ENCODE data around the gene PTTG1IP2.

Gene PTTG1IP2

DNA sequence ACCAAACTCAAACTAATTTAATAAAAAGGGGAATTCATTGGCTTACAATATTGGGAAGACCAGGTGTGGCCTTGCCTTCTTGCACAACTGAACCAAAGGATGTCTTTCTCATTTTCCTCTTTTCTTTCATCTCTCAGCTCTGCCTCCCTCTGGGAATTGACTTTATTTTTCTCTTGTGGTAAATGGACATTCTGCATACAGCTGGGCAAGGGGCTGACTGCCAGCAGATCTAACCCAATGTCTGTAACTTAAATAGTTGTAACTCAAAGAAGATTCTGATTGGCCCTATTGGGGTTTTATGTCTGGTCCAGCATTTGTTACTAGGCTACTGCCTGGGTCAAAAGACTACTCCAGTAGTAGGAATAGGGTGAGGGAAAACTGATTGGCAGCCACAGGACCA is 15.3 kb downstream of the PTTG1IP2 start:
- no peak for DNase-seq

DNA sequence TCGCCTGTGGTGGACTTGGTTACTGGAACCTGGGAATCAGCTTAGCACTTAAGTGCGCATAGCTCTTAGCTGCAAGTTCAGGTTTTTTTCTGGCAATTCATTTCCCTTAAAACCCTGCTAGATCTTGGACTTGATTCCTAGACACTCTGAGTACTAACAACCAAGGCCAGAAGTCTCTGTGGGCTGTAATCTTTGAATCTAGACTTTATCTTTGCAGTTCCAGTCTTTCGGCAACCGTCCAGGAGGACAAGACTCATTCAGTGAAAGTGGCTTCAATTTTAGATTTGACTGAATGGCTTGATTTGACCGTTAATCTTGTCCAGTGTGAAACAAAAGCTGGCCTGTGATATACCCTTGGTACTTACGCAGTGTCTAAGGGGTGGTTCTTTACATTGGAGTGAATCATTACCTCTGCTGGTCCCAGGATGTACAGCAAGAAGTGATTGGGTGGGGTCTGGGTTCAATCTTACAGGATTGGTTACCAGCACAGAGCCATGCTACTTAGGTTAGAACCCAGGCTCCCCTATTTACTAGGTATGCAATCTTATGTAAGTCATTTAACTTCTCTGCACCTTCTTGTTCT is 16.4 kb downstream of the PTTG1IP2 start:
- no peak for DNase-seq

DNA sequence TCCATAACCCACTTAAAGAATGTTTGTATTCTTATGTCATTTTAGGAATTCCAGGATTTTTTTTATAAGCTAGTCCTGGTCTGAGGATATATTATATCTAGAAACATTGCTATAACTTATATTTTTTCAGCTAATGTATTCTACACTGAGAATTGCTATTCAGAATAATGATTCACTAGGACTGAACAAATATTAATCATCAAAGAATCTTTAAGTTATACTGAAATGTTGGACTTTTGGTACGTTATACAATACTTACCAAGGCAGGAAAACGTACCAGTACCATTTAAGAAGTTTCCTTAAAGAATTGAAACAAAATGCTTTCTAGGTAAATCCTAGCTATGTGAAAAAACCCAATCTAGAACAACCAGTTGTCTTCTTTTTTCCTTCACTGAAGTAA is 18.4 kb downstream of the PTTG1IP2 start:
- DNase-seq = no peak

DNA sequence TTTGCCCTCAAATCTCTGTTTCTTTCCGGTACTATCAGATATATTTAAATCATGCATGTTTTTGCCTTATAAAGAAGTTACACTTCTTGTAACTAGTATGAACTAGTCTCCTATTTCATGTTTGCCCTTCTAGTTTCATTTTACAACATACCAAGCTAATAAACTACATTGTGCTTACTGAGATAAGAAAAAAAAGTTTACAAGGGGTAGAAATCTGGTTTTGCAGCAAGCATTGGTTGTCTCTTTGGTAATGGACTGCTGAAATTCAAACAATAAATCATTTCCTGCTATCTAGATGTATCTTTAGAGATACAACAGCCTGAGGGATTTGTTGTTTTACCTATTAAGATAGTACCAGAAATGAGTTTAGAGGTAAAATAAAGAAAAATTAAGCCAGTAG is 18.8 kb downstream of the PTTG1IP2 start:
- no peak for DNase-seq

DNA sequence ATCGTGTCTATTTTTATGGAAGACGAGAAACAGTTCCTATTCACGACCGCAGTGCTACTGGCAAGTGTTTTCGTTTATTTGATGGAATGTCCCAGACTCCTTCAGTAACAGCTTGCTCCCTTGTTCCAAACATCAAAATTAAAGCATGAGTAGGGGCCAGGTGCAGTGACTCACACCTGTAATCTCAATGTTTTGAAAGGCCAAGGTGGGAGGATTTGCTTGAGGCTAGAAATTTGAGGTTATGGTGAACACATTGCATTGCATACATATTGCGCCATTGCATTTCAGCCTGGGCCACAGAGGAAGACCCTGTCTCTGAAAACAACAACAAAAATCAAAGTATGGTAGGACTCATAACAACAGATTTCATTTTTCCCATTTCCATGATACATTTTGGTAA is 22.8 kb downstream of the PTTG1IP2 start:
- DNase-seq = no peak

DNA sequence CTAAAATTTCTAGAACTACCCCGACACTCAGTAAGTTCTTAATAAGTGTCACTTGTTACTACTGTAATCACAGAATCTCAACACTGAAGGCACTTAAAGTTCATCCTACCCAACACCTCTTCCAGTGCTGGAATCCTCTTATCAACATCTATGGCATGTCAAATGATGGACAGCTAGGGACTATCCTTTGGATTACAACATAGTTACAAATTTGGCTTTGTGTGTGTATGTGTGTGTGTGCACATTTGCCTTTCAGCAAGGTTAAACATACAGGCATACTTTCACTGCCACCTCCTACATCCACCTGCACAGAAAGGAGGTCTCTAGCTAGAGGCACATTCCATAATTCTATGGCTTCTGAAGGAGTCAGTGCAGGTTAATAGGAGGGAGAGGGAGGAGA is 25.8 kb downstream of the PTTG1IP2 start:
- DNase-seq = no peak

DNA sequence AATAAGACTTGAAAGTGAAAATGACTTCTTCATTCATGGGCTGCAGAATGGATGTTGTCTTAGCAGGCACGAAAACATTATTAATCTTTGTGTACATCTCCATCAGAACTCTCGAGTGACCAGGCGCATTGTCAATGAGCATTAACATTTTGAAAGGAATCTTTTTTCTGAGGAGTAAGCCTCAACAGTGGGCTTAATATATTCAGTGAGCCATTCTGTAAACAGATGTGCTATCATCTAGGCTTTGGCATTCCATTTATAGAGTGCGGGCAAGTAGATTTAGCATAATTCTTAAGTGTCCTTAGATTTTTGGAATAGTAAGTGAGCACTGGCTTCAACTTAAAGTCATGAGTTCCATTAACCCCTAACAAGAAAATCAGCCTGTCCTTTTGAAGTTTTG is 33.1 kb downstream of the PTTG1IP2 start:
- no peak for DNase-seq

DNA sequence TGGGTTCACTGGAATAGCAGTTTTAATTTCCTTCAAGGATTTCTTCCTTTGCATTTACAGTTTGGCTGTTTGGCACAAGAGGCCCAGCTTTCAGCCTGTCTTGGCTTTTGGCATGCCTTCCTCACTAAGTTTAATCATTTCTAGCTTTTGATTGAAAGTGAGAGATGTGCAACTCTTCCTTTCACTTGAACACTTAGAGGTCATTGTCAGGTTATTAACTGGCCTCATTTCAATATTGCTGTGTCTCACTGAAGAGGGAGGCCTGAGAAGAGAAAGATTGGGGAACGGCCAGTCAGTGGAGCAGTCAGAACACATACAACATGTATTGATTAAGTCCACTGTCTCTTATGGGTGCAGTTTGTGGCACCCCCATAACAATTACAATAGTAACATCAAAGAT is 33.9 kb downstream of the PTTG1IP2 start:
- DNase-seq = no peak

DNA sequence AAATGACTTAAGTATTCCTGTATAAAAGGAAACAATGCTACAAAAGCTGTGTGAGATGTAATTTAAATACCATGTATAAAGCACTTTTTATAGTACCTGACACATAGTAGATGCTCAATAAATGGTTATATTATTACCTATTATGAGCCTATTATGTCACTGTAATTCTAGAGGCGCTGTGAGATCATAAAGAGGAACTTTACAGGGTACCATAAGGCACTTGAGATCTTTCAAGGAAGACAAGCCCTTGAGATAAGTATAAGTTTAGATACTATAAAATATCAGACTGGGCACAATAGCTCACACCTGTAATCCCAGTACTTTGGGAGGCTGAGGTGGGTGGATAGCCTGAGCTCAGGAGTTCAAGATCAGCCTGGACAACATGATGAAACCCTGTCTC is 38.3 kb downstream of the PTTG1IP2 start:
- DNase-seq = no peak

DNA sequence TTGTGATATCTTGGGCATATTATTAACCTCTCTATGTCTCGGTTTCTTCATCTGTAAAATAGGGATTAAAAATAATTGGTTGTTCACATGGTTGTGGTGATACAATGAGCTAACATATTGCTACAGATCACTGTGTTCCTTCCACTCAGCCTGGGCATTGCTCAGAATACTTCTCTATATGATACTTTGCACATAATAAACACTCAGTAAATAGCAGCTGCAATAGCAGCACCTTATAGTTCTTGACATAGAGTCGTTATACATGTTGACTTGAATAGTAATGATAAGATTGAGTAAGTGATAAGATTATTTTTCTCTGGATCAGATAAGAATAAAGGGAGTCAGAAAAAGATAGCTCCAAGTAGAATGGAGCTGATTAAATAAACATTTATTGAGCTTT is 42.3 kb downstream of the PTTG1IP2 start:
- no peak for DNase-seq

DNA sequence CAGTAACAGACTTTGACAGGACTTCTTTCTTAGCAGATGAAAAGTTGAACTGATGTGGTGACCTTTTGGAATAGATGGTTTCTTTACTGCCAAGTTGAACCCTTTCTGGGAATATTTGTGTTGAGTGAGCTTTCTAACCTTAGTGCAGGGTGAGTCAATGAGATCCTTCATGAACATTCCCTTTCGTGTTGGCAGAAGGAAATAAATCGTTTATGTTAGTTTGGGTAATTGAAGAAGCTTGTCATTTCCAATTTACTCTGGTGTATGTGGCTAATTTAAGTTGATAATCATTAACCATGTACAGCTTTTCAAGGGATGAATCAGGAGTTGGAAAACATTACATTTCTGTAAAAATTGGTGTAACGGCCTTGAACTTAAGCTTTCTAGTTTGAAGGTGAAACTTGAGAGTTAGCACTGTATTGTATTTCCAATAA is 43.4 kb downstream of the PTTG1IP2 start:
- no peak for DNase-seq

DNA sequence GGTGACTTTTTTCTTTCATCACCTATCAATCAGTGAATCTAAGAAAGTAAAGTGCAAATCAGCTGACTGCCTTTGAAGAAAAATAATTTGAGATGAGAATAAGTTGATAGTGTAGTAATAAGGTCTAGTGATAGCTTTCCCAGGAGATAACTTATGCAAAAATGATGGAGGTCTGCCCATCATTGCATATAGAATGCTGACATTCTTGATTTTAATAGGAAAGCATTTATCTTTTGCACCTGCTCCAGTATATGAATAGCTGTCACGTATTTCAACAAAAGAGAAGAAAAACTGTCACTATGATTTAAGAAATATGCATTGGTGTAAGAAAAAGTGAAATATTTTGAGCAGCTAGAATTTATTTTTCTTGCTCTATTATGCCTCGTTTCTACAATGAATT is 46.8 kb downstream of the PTTG1IP2 start:
- DNase-seq = no peak

DNA sequence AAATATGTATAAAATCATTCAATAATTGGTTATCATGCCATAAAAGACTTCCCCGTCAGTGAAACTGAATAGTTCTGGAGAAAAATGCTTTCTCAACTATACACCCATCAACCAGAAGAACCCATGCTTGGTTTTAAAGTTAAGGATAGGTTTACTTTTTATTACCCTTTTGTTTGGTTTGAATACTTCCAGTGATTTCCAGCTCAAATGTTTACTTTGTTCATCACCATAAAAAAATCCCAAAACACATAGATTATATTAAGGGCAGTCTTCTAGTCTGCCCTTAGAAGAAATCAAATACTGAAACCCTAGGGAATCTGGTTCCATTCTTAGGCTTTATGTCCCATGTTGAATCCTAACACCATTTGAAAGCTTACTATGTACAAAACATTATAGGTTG is 49.2 kb downstream of the PTTG1IP2 start:
- DNase-seq = no peak

DNA sequence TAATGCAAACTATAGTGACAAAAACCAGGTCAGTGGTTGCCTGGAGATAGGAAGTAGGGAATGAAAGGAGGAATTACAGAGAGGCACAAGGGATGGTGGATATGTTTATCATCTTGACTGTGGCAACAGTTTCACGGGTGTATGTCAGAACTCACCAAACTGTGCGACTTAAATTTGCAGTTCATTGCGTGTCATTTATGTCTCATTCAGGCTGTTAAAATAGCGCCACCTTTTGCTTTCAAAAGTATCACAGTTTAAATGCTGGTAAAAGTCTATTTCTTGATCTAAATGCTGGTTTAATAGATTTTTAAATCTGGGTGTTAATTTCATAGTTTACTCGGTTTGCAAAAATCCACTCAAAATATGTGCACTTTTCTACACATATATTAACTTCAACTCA is 51.0 kb downstream of the PTTG1IP2 start:
- DNase-seq = peak; percentile 9 to 20

DNA sequence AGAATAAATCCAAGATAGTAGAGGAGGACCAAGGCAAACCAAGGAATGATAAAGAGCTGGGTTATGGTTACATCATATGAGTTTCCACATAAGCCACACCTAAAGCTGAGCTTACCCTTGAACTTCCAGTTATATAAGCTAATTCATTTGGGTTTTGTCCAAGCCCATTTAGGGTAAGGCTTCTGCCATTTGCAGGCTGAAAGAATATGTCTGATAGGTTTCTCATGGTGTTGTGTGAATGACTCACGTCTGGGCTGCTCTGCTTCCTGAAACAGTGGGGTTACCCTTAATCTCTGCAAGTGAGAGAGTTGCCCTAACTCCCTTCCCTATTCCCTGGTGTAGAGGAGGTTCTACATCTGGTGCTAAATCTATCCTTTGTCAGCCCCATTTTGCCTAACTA is 60.8 kb downstream of the PTTG1IP2 start:
- no peak for DNase-seq

DNA sequence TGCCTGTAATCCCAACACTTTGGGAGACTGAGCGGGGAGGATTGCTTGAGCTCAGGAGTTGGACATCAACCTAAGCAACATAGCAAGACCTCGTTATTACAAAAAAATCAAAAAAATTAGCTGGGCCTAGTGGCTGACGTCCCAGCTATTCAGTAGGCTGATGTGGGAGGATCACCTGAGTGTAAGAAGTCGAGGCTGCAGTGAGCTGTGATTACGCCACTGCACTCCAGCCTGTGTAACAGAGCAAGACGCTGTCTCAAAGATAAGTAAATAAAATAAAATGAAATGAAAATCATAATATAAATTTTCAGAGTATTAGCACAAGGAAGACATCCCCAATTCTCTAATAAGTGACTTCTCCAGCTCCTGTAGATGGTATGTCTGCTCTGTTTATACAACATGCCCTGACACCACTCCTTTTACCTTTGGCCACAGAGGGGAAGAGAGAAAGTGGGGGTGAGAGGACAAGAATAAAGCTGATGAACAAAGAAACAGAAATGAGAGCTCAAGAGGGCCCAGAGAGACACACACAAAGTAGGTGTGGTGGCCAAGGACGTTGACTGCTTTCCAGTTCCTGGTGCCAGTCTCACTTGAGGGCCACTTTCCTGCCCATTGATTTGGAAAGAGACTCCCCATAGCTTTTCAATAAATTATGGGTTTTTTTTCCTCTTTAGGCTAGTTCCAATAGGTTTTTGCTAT is 62.9 kb downstream of the PTTG1IP2 start:
- no peak for DNase-seq

DNA sequence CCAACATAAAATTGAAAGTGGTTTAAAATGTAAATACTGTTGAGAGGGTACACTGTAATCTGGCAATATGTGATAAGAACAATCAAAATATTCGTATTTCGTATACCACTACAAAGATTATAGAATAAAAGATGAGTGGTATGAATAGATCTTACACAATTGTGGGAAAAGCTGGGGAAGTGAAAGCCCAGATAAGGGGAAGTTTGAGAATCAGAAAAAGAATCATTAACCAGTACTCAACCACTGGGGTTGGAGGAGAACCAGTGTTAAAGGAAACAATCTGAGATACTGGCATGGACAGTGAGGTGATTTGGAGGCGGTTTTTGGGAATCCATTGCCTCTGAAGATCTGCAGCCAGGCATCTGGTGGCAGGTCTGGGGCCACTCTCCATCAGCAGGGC is 67.0 kb downstream of the PTTG1IP2 start:
- DNase-seq = no peak

DNA sequence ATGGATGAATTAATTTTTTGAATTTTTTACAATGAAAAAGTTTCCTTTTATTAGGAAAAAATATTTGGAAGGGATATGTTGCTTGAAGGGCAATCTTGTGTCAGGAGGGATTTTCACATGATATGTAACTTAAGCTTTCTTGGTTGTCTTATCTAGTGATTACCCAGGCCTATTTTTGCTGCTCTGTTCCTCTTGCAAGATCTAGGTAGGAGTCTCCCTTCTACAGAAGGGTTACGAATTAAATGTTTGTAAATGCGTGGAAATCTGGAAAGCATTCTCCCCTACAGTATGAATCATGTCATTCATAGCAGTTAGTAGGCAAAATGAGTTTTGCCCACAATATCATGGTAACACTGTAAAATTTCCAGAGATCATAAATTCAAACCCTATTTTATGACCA is 69.0 kb downstream of the PTTG1IP2 start:
- DNase-seq = no peak

DNA sequence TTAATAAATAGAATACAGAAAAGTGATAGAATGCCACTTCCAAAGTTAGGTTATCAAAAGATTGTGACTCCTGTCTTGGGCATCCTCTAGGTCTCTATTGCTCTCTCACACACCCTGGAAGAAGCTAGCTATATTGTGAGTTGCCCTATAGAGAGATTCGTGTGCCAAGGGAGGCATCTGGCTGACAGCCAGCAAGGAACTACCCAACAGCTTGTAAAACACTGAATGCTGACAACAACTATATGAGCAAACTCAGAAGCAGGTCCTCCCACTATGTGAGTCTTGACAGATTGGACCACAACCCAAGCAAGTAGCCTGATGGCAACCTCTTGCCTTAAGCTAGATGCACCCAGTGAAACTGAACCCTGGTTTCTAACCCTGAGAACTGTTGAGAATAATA is 71.0 kb downstream of the PTTG1IP2 start:
- no peak for DNase-seq

DNA sequence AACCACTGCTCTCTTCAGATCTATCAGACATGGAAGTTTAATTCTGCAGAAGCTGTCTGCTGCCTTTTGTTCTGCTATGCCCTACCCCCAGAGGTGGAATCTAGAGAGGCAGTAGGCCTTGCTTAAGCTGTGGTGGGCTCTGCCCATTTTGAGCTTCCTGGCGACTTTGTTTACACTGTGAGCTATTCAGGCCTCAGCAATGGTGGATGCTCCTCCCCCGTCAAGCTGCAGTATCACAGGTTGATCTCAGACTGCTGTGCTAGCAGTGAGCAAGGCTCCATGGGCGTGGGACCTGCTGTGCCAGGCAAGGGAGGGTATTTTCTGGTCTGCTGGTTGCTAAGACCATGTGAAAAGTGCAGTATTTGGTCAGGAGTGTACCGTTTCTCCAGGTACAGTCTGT is 81.6 kb downstream of the PTTG1IP2 start:
- no peak for DNase-seq

DNA sequence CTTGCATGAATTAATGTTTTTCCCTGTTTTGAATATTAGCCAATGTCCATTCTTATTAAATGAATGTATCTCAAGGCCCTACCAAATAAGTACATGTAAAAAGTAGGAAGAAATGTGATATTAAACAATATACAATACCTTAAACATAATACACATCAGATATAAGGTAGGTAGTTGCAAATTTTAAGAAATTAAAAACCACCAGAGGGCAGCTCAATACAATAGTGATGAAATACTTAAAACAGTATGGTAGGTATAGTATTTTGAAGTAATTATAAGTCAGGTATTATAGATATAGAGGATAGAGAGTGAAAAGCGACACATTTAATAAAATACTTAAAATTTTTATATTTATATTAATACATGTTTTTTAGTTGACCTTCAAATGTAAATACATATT is 83.1 kb downstream of the PTTG1IP2 start:
- peak; percentile 14 to 56 for DNase-seq

DNA sequence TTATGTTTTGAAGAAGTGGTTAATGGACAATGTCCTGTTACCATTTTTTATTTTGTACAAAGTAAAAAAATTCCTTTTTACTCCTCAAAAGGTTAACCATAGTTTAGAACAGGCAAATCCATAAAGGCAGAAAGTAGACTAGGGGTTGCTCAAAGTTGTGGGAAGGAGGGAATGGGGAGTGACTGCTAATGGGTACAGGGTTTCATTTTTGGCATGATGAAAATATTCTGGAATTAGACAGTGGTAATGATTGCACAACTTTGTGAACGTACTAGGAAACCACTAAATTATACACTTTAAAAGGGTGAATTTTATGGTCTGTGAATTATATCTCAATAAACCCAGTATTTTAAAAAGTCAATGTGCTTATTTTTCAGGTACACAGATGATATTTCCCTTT is 91.3 kb downstream of the PTTG1IP2 start:
- DNase-seq = no peak
